Karpas-422 (cell line): Measurements from ENCODE around the gene AGAP1. TPM values are rescaled to one million over a fixed set of nuclear protein-coding genes. Genes with fewer than 3 reads are reported as not detected.

ENCODE experiments used
- DNase-seq: peaks from one replicate; pipeline ENCODE4 v3.0.0-alpha.2; 2015
- H2AFZ ChIP-seq: fragments of 200-600 bp; sonication (generic); 2 replicates; pipeline ENCODE4 v1.6.1; 2014; ENCODE audit warnings: antibody characterized with exemption, low read length, mixed read lengths
- H3K27ac ChIP-seq: fragments of 200-600 bp; sonication (generic); 2 replicates; pipeline ENCODE4 v1.5.1; 2014; ENCODE audit warnings: mild to moderate bottlenecking, low read length, moderate library complexity
- H3K27me3 ChIP-seq: fragments of 200-600 bp; sonication (generic); 2 replicates; pipeline ENCODE4 v1.6.1; 2014; ENCODE audit warnings: low read length, mixed read lengths
- H3K36me3 ChIP-seq: fragments of 200-600 bp; sonication (generic); 2 replicates; pipeline ENCODE4 v1.6.1; 2014; ENCODE audit warnings: low read length, mixed read lengths; ENCODE audit not compliant: insufficient read depth
- H3K4me1 ChIP-seq: fragments of 200-600 bp; sonication (generic); 2 replicates; pipeline ENCODE4 v1.6.1; 2014; ENCODE audit warnings: mild to moderate bottlenecking, low read length, mixed read lengths
- H3K4me2 ChIP-seq: fragments of 200-600 bp; sonication (generic); 2 replicates; pipeline ENCODE4 v1.6.1; 2014; ENCODE audit warnings: low read length, low read depth, mild to moderate bottlenecking; ENCODE audit not compliant: poor library complexity, severe bottlenecking
- H3K4me3 ChIP-seq: fragments of 200-600 bp; sonication (generic); 2 replicates; pipeline ENCODE4 v1.5.1; 2014; ENCODE audit warnings: mild to moderate bottlenecking, antibody characterized with exemption, low read length, mixed read lengths
- H3K79me2 ChIP-seq: fragments of 200-600 bp; sonication (generic); 2 replicates; pipeline ENCODE4 v1.6.1; 2014; ENCODE audit warnings: mild to moderate bottlenecking, low read length, mixed read lengths
- H3K9ac ChIP-seq: fragments of 200-600 bp; sonication (generic); 2 replicates; pipeline ENCODE4 v1.6.0; 2014; ENCODE audit warnings: low read length
- H3K9me2 ChIP-seq: fragments of 200-600 bp; sonication (generic), shearing (Covaris generic); replicated peaks from 2 replicates; pipeline ENCODE4 v1.6.0; 2014; ENCODE audit warnings: mild to moderate bottlenecking, low read length, moderate library complexity; ENCODE audit not compliant: insufficient read depth
- H3K9me3 ChIP-seq: fragments of 300-700, 200-600 bp; sonication (generic); 2 replicates; pipeline ENCODE4 v1.6.1; 2014; ENCODE audit warnings: low read length, mixed read lengths
- H4K20me1 ChIP-seq: fragments of 200-600 bp; sonication (generic); 2 replicates; pipeline ENCODE4 v1.6.1; 2014; ENCODE audit warnings: mild to moderate bottlenecking, antibody characterized with exemption, low read length, low read depth; ENCODE audit not compliant: insufficient read depth
- total RNA-seq: library from RNA; depleted of rRNA; stranded (reverse); fragments of >200 nt; shearing (Covaris generic); gene quantifications from 2 replicates; pipeline ENCODE4 v1.2.3, GENCODE V29; 2014; ENCODE audit warnings: low replicate concordance

The AGAP1 gene
- total RNA-seq, 1 experiment from 2014 or later, result not detected

- Histone ChIP-seq H3K27me3 (no peaks in the 10 kb centered on the region), H2AFZ (no peak overlapping the region), H4K20me1 (no peaks in the 10 kb centered on the region), H3K36me3 (no peaks in the 10 kb centered on the region), H3K9me3 (no peaks in the 10 kb centered on the region), H3K4me2 (no peak overlapping the region), H3K4me3 (no peak overlapping the region), H3K79me2 (no peaks in the 10 kb centered on the region), H3K4me1 (no peaks in the 10 kb centered on the region), H3K9me2 (no peaks in the 10 kb centered on the region), H3K9ac (no peak overlapping the region), H3K27ac (no peak overlapping the region)
- DNase-seq, result no peak
Observed at GRCh38 chr2:235562065-235562747, 68.4 kb downstream of the AGAP1 start.

- Histone ChIP-seq H2AFZ (no peak overlapping the region), H3K27me3 (no peaks in the 10 kb centered on the region), H3K36me3 (no peaks in the 10 kb centered on the region), H3K9ac (no peak overlapping the region), H3K9me2 (no peaks in the 10 kb centered on the region), H3K9me3 (no peaks in the 10 kb centered on the region), H4K20me1 (no peaks in the 10 kb centered on the region), H3K4me3 (no peak overlapping the region), H3K27ac (no peak overlapping the region), H3K79me2 (no peaks in the 10 kb centered on the region), H3K4me1 (no peaks in the 10 kb centered on the region), H3K4me2 (no peak overlapping the region)
- no peak for DNase-seq
Observed at GRCh38 chr2:235563056-235563910, 69.4 kb downstream of the AGAP1 start.

- H3K27me3 ChIP-seq, result no peaks in the 10 kb centered on the region
- H3K4me1 ChIP-seq, result no peaks in the 10 kb centered on the region
- no peak for DNase-seq
- no peak overlapping the region for H3K4me3 ChIP-seq
- H3K27ac ChIP-seq, result no peak overlapping the region
- no peaks in the 10 kb centered on the region for H3K9me2 ChIP-seq
- no peaks in the 10 kb centered on the region for H3K9me3 ChIP-seq
- no peaks in the 10 kb centered on the region for H3K79me2 ChIP-seq
- no peak overlapping the region for H3K9ac ChIP-seq
- no peak overlapping the region for H3K4me2 ChIP-seq
- H4K20me1 ChIP-seq, result no peaks in the 10 kb centered on the region
- no peak overlapping the region for H2AFZ ChIP-seq
- H3K36me3 ChIP-seq, result no peaks in the 10 kb centered on the region
Observed at GRCh38 chr2:235564066-235564465, 70.2 kb downstream of the AGAP1 start.

- no peaks in the 10 kb centered on the region for H3K4me1 ChIP-seq
- no peaks in the 10 kb centered on the region for H3K9me3 ChIP-seq
- no peaks in the 10 kb centered on the region for H3K36me3 ChIP-seq
- no peaks in the 10 kb centered on the region for H3K27me3 ChIP-seq
- no peaks in the 10 kb centered on the region for H3K79me2 ChIP-seq
- no peak overlapping the region for H3K27ac ChIP-seq
- no peaks in the 10 kb centered on the region for H3K9me2 ChIP-seq
- DNase-seq, result no peak
- no peak overlapping the region for H3K4me2 ChIP-seq
- H3K9ac ChIP-seq, result no peak overlapping the region
- no peaks in the 10 kb centered on the region for H4K20me1 ChIP-seq
- H2AFZ ChIP-seq, result no peak overlapping the region
- no peak overlapping the region for H3K4me3 ChIP-seq
Observed at GRCh38 chr2:235564884-235565530, 71.2 kb downstream of the AGAP1 start.

- no peak overlapping the region for H3K4me2 ChIP-seq
Observed at GRCh38 chr2:235566415-235566814, 72.6 kb downstream of the AGAP1 start.

GRCh38 chr2:235566931-235567495 lies 73.2 kb downstream of the AGAP1 start:
- Histone ChIP-seq H4K20me1 (no peaks in the 10 kb centered on the region), H3K4me1 (no peaks in the 10 kb centered on the region), H3K9me2 (no peaks in the 10 kb centered on the region), H3K4me3 (no peak overlapping the region), H3K4me2 (no peak overlapping the region), H3K27ac (no peak overlapping the region), H3K9ac (no peak overlapping the region), H3K79me2 (no peaks in the 10 kb centered on the region), H3K36me3 (no peaks in the 10 kb centered on the region), H2AFZ (no peak overlapping the region), H3K9me3 (no peaks in the 10 kb centered on the region), H3K27me3 (no peaks in the 10 kb centered on the region)
- no peak for DNase-seq

More at GRCh38 chr2:235566415-235566814, 72.6 kb downstream of the AGAP1 start:
- no peak for DNase-seq
- Histone ChIP-seq H3K9me3 (no peaks in the 10 kb centered on the region), H3K4me1 (no peaks in the 10 kb centered on the region), H3K79me2 (no peaks in the 10 kb centered on the region), H3K27ac (no peak overlapping the region), H4K20me1 (no peaks in the 10 kb centered on the region), H3K4me3 (no peak overlapping the region), H2AFZ (no peak overlapping the region), H3K27me3 (no peaks in the 10 kb centered on the region), H3K36me3 (no peaks in the 10 kb centered on the region), H3K9me2 (no peaks in the 10 kb centered on the region), H3K9ac (no peak overlapping the region)

GRCh38 chr2:235567842-235568241 lies 74.0 kb downstream of the AGAP1 start:
- no peak for DNase-seq
- H3K9me2 ChIP-seq, result no peaks in the 10 kb centered on the region
- no peaks in the 10 kb centered on the region for H3K4me1 ChIP-seq
- H3K79me2 ChIP-seq, result no peaks in the 10 kb centered on the region
- no peak overlapping the region for H3K27ac ChIP-seq
- H3K36me3 ChIP-seq, result no peaks in the 10 kb centered on the region
- H3K9me3 ChIP-seq, result no peaks in the 10 kb centered on the region
- no peak overlapping the region for H2AFZ ChIP-seq
- no peaks in the 10 kb centered on the region for H4K20me1 ChIP-seq
- no peak overlapping the region for H3K4me3 ChIP-seq
- no peak overlapping the region for H3K9ac ChIP-seq
- H3K27me3 ChIP-seq, result no peaks in the 10 kb centered on the region
- no peak overlapping the region for H3K4me2 ChIP-seq

GRCh38 chr2:235568431-235568830 lies 74.6 kb downstream of the AGAP1 start:
- no peaks in the 10 kb centered on the region for H3K27me3 ChIP-seq
- H4K20me1 ChIP-seq, result no peaks in the 10 kb centered on the region
- no peak overlapping the region for H3K27ac ChIP-seq
- no peak overlapping the region for H3K4me3 ChIP-seq
- no peak overlapping the region for H3K9ac ChIP-seq
- no peaks in the 10 kb centered on the region for H3K36me3 ChIP-seq
- no peak overlapping the region for H2AFZ ChIP-seq
- no peak overlapping the region for H3K4me2 ChIP-seq
- no peak for DNase-seq
- no peaks in the 10 kb centered on the region for H3K9me3 ChIP-seq
- no peaks in the 10 kb centered on the region for H3K9me2 ChIP-seq
- H3K4me1 ChIP-seq, result no peaks in the 10 kb centered on the region
- H3K79me2 ChIP-seq, result no peaks in the 10 kb centered on the region
